ENCODE results near the gene OR51V1.

Gene OR51V1

GRCh38 chr11:5227681-5228080 lies 27.2 kb upstream of the OR51V1 start:
- H3K36me3 ChIP-seq (ENCODE audit: insufficient read depth, low read length): no peaks in the 10 kb centered on the region
- no peak overlapping the region for H3K4me2 ChIP-seq (ENCODE audit: low read depth, low read length, poor library complexity, severe bottlenecking)
- no peaks in the 10 kb centered on the region for H4K20me1 ChIP-seq (ENCODE audit: insufficient read depth, low read length, poor library complexity, severe bottlenecking)
- no peaks in the 10 kb centered on the region for H3K27me3 ChIP-seq (ENCODE audit: insufficient read depth, low read length, poor library complexity, severe bottlenecking)
- H3K9me2 ChIP-seq (replicated peaks; ENCODE audit: low read depth, low read length): no peaks in the 10 kb centered on the region
- no peaks in the 10 kb centered on the region for H3K9me3 ChIP-seq (ENCODE audit: insufficient read depth, low read depth, low read length)
- H3K4me1 ChIP-seq (ENCODE audit: insufficient read depth, low read length, poor library complexity, severe bottlenecking): no peaks in the 10 kb centered on the region
- H3K9ac ChIP-seq (ENCODE audit: low read depth, low read length, poor library complexity, severe bottlenecking): no peak overlapping the region
- no peaks in the 10 kb centered on the region for H3F3A ChIP-seq (ENCODE audit: low read depth)
- H3K79me2 ChIP-seq (ENCODE audit: insufficient read depth, low read length): no peaks in the 10 kb centered on the region
- no peak for TF ChIP-seq CTCF (conservative IDR thresholded peaks at IDR 0.05; ENCODE audit: low read length)
- TF ChIP-seq EZH2phosphoT487 (IDR thresholded peaks at IDR 0.05; ENCODE audit: borderline replicate concordance): no peak
- H2AFZ ChIP-seq (ENCODE audit: low read length): no peak overlapping the region
- H3K4me3 ChIP-seq (ENCODE audit: low read length, poor library complexity, severe bottlenecking): no peak overlapping the region

GRCh38 chr11:5226732-5227310 lies 26.3 kb upstream of the OR51V1 start, which contains the start of gene HBB:
Gene HBB (minus strand): TSS chr11:5227071. CDS start chr11:5227021, 50 bp downstream.
- no peaks in the 10 kb centered on the region for H3K9me3 ChIP-seq (ENCODE audit: insufficient read depth, low read depth, low read length)
- no peaks in the 10 kb centered on the region for H3K9me2 ChIP-seq (replicated peaks; ENCODE audit: low read depth, low read length)
- H2AFZ ChIP-seq (ENCODE audit: low read length): no peak within 1 kb of the TSS
- no peaks in the 10 kb centered on the region for H4K20me1 ChIP-seq (ENCODE audit: insufficient read depth, low read length, poor library complexity, severe bottlenecking)
- no peaks in the 10 kb centered on the region for H3K27me3 ChIP-seq (ENCODE audit: insufficient read depth, low read length, poor library complexity, severe bottlenecking)
- no peaks in the 10 kb centered on the region for H3F3A ChIP-seq (ENCODE audit: low read depth)
- H3K4me1 ChIP-seq (ENCODE audit: insufficient read depth, low read length, poor library complexity, severe bottlenecking): no peaks in the 10 kb centered on the region
- TF ChIP-seq EZH2phosphoT487 (IDR thresholded peaks at IDR 0.05; ENCODE audit: borderline replicate concordance) (no peak), CTCF (conservative IDR thresholded peaks at IDR 0.05; ENCODE audit: low read length) (no peak)
- H3K79me2 ChIP-seq (ENCODE audit: insufficient read depth, low read length): no peaks in the 10 kb centered on the region
- H3K9ac ChIP-seq (ENCODE audit: low read depth, low read length, poor library complexity, severe bottlenecking): no peak within 1 kb of the TSS
- no peak within 1 kb of the TSS for H3K4me3 ChIP-seq (ENCODE audit: low read length, poor library complexity, severe bottlenecking)
- H3K36me3 ChIP-seq (ENCODE audit: insufficient read depth, low read length): no peaks in the 10 kb centered on the region
- no peak within 1 kb of the TSS for H3K4me2 ChIP-seq (ENCODE audit: low read depth, low read length, poor library complexity, severe bottlenecking)

- TF ChIP-seq CTCF (conservative IDR thresholded peaks at IDR 0.05; ENCODE audit: low read length): no peak
- Histone ChIP-seq H3K4me1 (ENCODE audit: insufficient read depth, low read length, poor library complexity, severe bottlenecking) (no peaks in the 10 kb centered on the region), H3K9me3 (ENCODE audit: insufficient read depth, low read depth, low read length) (no peaks in the 10 kb centered on the region), H3F3A (ENCODE audit: low read depth) (no peaks in the 10 kb centered on the region), H3K36me3 (ENCODE audit: insufficient read depth, low read length) (no peaks in the 10 kb centered on the region), H3K9me2 (replicated peaks; ENCODE audit: low read depth, low read length) (no peaks in the 10 kb centered on the region), H3K4me3 (ENCODE audit: low read length, poor library complexity, severe bottlenecking) (no peak overlapping the region), H4K20me1 (ENCODE audit: insufficient read depth, low read length, poor library complexity, severe bottlenecking) (no peaks in the 10 kb centered on the region), H3K27me3 (ENCODE audit: insufficient read depth, low read length, poor library complexity, severe bottlenecking) (no peaks in the 10 kb centered on the region), H3K4me2 (ENCODE audit: low read depth, low read length, poor library complexity, severe bottlenecking) (no peak overlapping the region), H3K79me2 (ENCODE audit: insufficient read depth, low read length) (no peaks in the 10 kb centered on the region), H3K9ac (ENCODE audit: low read depth, low read length, poor library complexity, severe bottlenecking) (no peak overlapping the region), H2AFZ (ENCODE audit: low read length) (no peak overlapping the region)
These were observed 25.0 kb upstream of the OR51V1 start for GRCh38 chr11:5225480-5225871.

Data from Loucy (cell line).